DMS 273 (cell line): ENCODE data around the gene RPL6.
"Not testable (repeated sequence)": the region's sequence is repeated elsewhere in the genome, so short reads cannot be mapped to it uniquely, and the experiment has no call there.

Source experiments
- DNase-seq: peaks from one replicate; lab custom pipeline; 2025; ENCODE audit not compliant: unreplicated experiment; lab: John Stamatoyannopoulos, UW

Gene RPL6

GRCh38 chr12:112409064-112409905 is at the start of gene RPL6:
RPL6 (minus strand) TSS chr12:112409605; CDS start chr12:112408656, 949 bp downstream.
- peak; percentile 94 for DNase-seq

- no peak for DNase-seq
Observed at GRCh38 chr12:112458751-112459150, 49.3 kb upstream of the RPL6 start.

- no peak for DNase-seq
Observed at GRCh38 chr12:112458330-112458729, 48.9 kb upstream of the RPL6 start.

GRCh38 chr12:112457142-112457541 is 47.7 kb upstream of the RPL6 start:
- DNase-seq = not testable (repeated sequence)

- DNase-seq = no peak
Observed at GRCh38 chr12:112456029-112456428, 46.6 kb upstream of the RPL6 start.

- DNase-seq = peak; percentile 4
Observed at GRCh38 chr12:112450725-112451124, 41.3 kb upstream of the RPL6 start.

- DNase-seq = not testable (repeated sequence)
Observed at GRCh38 chr12:112448165-112448564, 38.8 kb upstream of the RPL6 start.

- no peak for DNase-seq
Observed at GRCh38 chr12:112447106-112447505, 37.7 kb upstream of the RPL6 start.

GRCh38 chr12:112446008-112446725 is 36.8 kb upstream of the RPL6 start:
- DNase-seq = no peak

GRCh38 chr12:112443916-112444315 is 34.5 kb upstream of the RPL6 start:
- DNase-seq = no peak

- DNase-seq = not testable (repeated sequence)
Observed at GRCh38 chr12:112440653-112441052, 31.2 kb upstream of the RPL6 start.

GRCh38 chr12:112439769-112440168 is 30.4 kb upstream of the RPL6 start:
- DNase-seq = peak; percentile 21

GRCh38 chr12:112438645-112439044 is 29.2 kb upstream of the RPL6 start:
- not testable (repeated sequence) for DNase-seq

GRCh38 chr12:112433551-112433950 is 24.1 kb upstream of the RPL6 start:
- no peak for DNase-seq

- no peak for DNase-seq
Observed at GRCh38 chr12:112431965-112432364, 22.6 kb upstream of the RPL6 start.

- no peak for DNase-seq
Observed at GRCh38 chr12:112430929-112431328, 21.5 kb upstream of the RPL6 start.

- no peak for DNase-seq
Observed at GRCh38 chr12:112427760-112428159, 18.4 kb upstream of the RPL6 start.

GRCh38 chr12:112425582-112426382 is 16.4 kb upstream of the RPL6 start:
- no peak for DNase-seq

- DNase-seq = no peak
Observed at GRCh38 chr12:112424126-112424525, 14.7 kb upstream of the RPL6 start.

GRCh38 chr12:112422531-112422930 is 13.1 kb upstream of the RPL6 start:
- DNase-seq = no peak

GRCh38 chr12:112421363-112421762 is 12.0 kb upstream of the RPL6 start:
- no peak for DNase-seq
